ENCODE data around the gene DPEP2.
"Not testable (repeated sequence)": the region's sequence is repeated elsewhere in the genome, so short reads cannot be mapped to it uniquely, and the experiment has no call there.

GRCh38 chr16:67998231-67998778, 979 bp downstream of the DPEP2 start:
- TF ChIP-seq CTCF (IDR thresholded peaks at IDR 0.05; ENCODE audit: low read length); EZH2 (IDR thresholded peaks at IDR 0.05; ENCODE audit: borderline replicate concordance, low read length): not testable (repeated sequence)
